Embryonic facial prominence (tissue), 1 donor: ENCODE measurements around the gene PTCSC3.
A peak's percentile ranks its signal among the peaks of the same experiment; 100 is the strongest.

Experiments
- DNase-seq: peaks from one replicate; pipeline ENCODE4 v3.0.0-alpha.2; 2016; ENCODE audit errors: extremely low spot score

PTCSC3 gene

GRCh38 chr14:36176524-36176923 lies at the start of gene PTCSC3:
Gene PTCSC3, minus strand, starts transcription at chr14:36176722.
- peak; percentile 29 for DNase-seq

DNA sequence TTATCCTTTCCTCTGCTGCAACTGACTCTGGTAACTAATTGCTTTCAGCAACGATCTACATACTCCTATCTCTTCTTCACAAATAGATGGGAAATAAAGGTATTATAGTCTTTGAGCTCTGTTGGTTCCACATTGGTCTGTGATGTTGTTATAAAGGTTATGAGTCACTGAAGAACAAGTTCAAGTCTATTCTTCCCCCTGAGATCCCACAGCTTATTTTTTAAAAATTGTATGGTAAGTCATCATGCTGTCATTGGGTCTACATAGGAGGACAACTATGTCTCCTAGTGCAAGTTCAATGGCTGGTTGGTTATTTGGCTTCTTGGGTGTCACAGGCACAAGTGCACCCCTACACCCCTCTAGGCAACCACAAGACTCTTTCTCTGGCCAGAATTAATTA lies 49.6 kb upstream of the PTCSC3 start:
- DNase-seq: no peak

DNA sequence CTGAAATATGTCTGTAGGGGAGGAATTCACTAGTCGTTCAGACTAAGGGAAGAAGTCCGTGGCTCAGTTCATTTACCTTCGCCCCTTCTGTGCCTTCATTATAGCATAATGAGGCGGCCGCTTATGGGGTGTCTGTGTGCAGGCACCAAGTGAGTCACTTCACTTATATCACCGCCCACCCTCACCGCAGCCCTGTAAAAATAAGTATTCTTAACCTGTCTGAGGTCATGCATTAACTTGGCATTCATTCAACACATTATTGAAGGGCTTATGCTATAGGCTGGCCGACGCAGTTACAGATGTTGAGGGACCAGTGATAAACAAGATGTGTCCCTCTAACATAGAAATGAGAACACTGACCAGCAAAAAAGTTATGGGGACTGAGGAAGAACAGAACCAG lies 47.7 kb upstream of the PTCSC3 start:
- no peak for DNase-seq

- no peak for DNase-seq
Measured at GRCh38 chr14:36223558-36223957, 47.0 kb upstream of the PTCSC3 start.

DNA sequence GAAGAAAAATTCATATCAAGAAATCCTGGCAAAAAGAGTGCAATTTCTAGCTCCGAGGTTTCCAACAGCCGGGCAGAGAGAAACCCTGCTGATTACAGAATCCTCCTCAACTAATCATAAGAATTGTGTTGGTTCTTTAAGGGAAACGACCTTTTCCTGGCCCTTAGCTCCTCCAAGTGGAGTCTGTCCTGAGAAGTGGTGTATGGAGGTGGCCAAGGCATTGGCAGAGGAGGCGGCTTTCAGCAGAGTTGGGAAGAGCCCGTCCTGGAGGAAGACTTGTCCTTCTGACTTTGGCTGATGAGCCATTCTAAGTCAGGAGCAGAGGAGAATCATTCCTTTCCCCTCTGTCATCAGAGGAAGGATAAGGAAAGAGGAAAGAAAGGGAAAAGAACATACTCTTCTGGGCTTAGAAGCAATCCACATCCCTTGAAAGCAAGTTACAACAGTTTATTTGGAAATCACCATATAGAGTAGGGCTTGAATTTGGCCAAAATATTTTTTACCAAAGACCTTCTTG lies 46.5 kb upstream of the PTCSC3 start:
- no peak for DNase-seq

GRCh38 chr14:36222337-36222736 lies 45.8 kb upstream of the PTCSC3 start:
- DNase-seq: no peak

DNA sequence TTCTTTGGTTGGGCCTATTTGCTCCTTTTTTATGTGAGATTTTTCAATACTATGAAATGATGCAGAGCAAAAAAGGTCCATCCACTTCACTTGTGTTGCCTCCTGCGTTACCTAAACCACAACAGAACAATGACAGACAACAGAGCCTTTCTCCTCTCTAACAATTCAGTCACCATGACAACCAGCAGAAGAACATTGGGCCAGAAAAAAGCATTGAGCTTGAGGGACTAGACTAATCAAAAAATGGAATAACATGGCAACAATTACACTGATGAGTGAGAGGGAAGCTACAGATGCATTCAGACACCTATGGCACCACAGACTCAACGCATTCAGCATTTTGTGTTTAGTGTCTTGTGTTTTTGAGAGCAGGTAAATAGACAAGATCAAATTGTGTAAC lies 44.6 kb upstream of the PTCSC3 start:
- DNase-seq: no peak

GRCh38 chr14:36217732-36218131 lies 41.2 kb upstream of the PTCSC3 start:
- DNase-seq: no peak

- no peak for DNase-seq
Measured at GRCh38 chr14:36217027-36217426, 40.5 kb upstream of the PTCSC3 start.

- no peak for DNase-seq
Measured at GRCh38 chr14:36215217-36215598, 38.7 kb upstream of the PTCSC3 start.

DNA sequence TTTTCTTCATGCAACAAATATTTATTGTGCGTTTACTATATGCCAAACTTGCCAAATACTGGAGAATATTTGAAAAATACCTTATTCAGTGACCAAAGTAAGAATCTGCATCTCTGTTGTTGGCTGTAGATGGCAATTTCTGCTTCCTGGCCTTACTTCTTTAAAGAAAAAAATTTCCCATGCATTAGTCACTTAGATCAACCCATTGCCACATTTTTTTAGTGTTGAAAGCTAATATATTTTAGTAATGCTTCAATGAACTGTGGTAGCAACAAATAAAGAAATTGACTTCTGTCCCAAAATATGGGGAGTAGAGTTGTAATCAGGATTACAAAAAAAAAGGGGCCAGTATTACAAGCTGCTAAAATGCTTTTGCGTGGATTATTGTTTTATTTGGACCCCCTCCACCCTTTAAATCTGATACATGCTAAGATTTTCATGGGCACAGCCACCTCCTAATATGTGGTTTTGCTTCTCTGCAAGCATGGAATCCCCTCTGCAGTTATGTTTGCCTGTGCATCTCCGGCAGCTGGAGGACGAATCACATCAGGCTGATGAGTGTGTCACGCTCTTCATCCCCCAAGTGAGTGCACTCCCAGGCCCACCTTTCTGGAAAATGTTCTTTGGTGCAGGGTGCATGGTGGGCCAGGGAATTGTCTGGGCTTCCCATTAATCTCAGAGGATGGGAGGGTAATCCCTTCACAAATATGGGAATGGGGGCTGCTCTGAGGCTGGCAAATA lies 38.1 kb upstream of the PTCSC3 start:
- no peak for DNase-seq

GRCh38 chr14:36212987-36213386 lies 36.5 kb upstream of the PTCSC3 start:
- no peak for DNase-seq

GRCh38 chr14:36212577-36212976 lies 36.1 kb upstream of the PTCSC3 start:
- DNase-seq: no peak

DNA sequence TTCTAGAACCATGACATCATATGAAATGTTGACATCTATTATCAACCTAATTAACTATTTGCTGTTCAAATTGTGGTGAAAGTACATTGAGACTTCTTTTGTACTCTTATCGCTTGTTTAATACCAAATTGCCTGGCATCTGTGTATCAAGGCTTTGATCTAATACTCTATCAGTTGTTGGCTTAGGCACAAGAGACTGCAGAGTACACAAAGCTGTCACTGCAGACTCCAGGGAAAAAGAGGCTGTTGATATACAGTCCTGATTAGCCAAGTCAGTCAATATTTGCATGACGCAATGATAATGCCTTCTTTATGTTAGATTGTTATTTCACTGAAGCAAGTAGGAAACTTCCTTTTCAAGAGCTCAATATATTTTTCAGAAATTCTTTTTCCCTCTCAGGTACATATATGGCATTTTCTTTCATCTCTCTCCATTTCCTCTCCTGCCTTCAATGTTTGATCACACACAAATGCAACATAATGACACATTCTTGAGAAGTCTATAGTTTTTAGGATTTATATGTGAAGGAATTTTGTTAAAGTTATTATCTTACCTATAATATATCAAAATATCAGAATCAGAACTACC lies 32.3 kb upstream of the PTCSC3 start:
- DNase-seq: no peak

- DNase-seq: no peak
Measured at GRCh38 chr14:36207500-36207899, 31.0 kb upstream of the PTCSC3 start.

- no peak for DNase-seq
Measured at GRCh38 chr14:36204461-36205073, 28.0 kb upstream of the PTCSC3 start.

GRCh38 chr14:36198378-36198777 lies 21.9 kb upstream of the PTCSC3 start:
- DNase-seq: no peak

GRCh38 chr14:36194663-36195062 lies 18.1 kb upstream of the PTCSC3 start:
- DNase-seq: no peak

DNA sequence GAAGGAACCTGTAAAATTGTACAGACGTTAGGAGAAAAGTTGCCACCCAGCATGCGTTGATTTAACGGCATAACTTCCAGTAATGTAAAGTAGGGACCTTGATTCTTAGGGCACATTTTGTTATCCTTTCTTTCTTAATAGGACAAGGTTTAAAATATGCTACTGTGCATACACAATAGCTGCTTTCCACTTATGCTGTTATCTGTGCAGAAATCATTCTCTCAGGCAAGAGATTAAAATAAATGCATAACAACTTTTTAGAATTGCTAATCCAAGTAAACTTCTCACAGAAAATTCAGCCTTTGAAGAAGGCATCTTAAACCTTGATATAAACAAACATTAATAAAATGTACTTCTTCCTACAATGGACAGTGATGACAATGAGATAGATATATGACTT lies 16.0 kb upstream of the PTCSC3 start:
- DNase-seq: no peak

GRCh38 chr14:36183402-36183801 lies 6.9 kb upstream of the PTCSC3 start:
- DNase-seq: no peak

DNA sequence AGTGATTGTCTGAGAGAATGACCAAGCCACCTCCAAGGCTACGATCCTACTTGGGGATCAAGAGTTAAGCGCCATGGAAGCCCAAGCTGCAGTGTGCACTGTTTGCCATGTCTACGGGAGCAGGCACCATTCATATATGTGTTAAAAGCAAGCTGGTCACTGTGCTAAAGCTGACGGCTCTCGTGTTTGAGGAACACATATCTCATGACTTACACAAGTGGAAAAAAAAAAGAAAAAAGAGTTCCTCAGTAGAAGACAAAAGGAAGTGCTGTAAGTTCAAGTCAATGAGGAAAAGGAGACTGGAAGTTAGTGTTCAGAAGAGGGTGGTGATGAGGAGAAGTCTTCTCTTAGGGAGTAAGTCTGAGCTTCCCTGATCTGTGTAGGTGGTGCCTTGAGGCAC lies 4.9 kb upstream of the PTCSC3 start:
- no peak for DNase-seq

GRCh38 chr14:36177489-36177888 lies 967 bp upstream of the PTCSC3 start:
- DNase-seq: no peak

- no peak for DNase-seq
Measured at GRCh38 chr14:36174767-36175424, 1.6 kb downstream of the PTCSC3 start.
